B cell (primary cell): ENCODE data around the gene IL23A. TPM values are rescaled to one million over a fixed set of nuclear protein-coding genes. Genes with fewer than 3 reads are reported as not detected.

Experiments
- ATAC-seq: fragments of 200-7000 bp; cut with Tn5 transposase; one replicate; pipeline ENCODE4 v1.10.0; 2021; ENCODE audit warnings: low read depth, mild to moderate bottlenecking, moderate number of reproducible peaks, moderate library complexity
- CTCF ChIA-PET: fragments of 350-600 bp; sonication (Branson Sonifier 250); formaldehyde crosslinking; loops from one replicate; lab custom pipeline; 2021; ENCODE audit warnings: antibody characterized with exemption, inconsistent platforms; lab: Charles Lee
- POLR2A ChIA-PET: fragments of 350-600 bp; sonication (Branson Sonifier 250); formaldehyde crosslinking; loops from one replicate; lab custom pipeline; 2021; ENCODE audit warnings: antibody characterized with exemption; lab: Charles Lee
- DNase-seq: peaks from one replicate; pipeline ENCODE4 v3.0.0; 2013
- H2AFZ ChIP-seq: 2 replicates; pipeline ENCODE4 v1.6.1; 2012; ENCODE audit warnings: mild to moderate bottlenecking, low read depth, low read length; ENCODE audit not compliant: insufficient read depth, poor library complexity, severe bottlenecking
- H3K27ac ChIP-seq, 2 donors: 1 replicate in 1 of 2; 2 replicates in 1 of 2; pipeline ENCODE4 v1.5.1; 2012 to 2013; ENCODE audit warnings: low read length in 2 of 2, mild to moderate bottlenecking in 2 of 2, moderate library complexity in 1 of 2
- H3K27me3 ChIP-seq, 4 experiments: fragments of 200-600 bp in 1 of 4; sonication (generic) in 1 of 4; replicated peaks in 1 of 4; 1 replicate in 2 of 4; 2 replicates in 2 of 4; pipeline versions ENCODE4 v1.6.1 to v1.7.0; 2013 to 2016; ENCODE audit warnings: low read length in 3 of 4, mild to moderate bottlenecking in 2 of 4, mixed read lengths in 1 of 4, moderate library complexity in 1 of 4; ENCODE audit not compliant: insufficient read depth in 4 of 4, control insufficient read depth in 3 of 4; ENCODE audit errors: control extremely low read depth in 1 of 4
- H3K36me3 ChIP-seq, 2 experiments: replicated peaks in 1 of 2; 1 replicate in 1 of 2; 2 replicates in 1 of 2; pipeline versions ENCODE4 v1.6.1 to v1.7.1; 2013; ENCODE audit warnings: low read length in 1 of 2; ENCODE audit not compliant: insufficient read depth in 2 of 2, control insufficient read depth in 1 of 2; ENCODE audit errors: control extremely low read depth in 1 of 2, extremely low read depth in 1 of 2
- H3K4me1 ChIP-seq, 2 donors: fragments of 200-600 bp in 1 of 2; sonication (generic) in 1 of 2; 1 replicate in 1 of 2; 2 replicates in 1 of 2; pipeline versions ENCODE4 v1.5.1 to v1.6.1; 2013 to 2017; ENCODE audit warnings: low read length in 2 of 2; ENCODE audit not compliant: control insufficient read depth in 2 of 2, insufficient read depth in 2 of 2
- H3K4me2 ChIP-seq: replicated peaks from 2 replicates; pipeline ENCODE3; 2012; ENCODE audit warnings: mild to moderate bottlenecking, low read depth, low read length; ENCODE audit not compliant: poor library complexity, severe bottlenecking
- H3K4me3 ChIP-seq, 5 experiments: fragments of 200-600 bp in 1 of 5; sonication (generic) in 1 of 5; 1 replicate in 3 of 5; 2 replicates in 2 of 5; pipeline versions ENCODE4 v1.5.1 to v1.7.0; 2011 to 2016; ENCODE audit warnings: low read length in 4 of 5, mild to moderate bottlenecking in 4 of 5, low read depth in 2 of 5, control low read depth in 1 of 5, moderate library complexity in 1 of 5; ENCODE audit not compliant: insufficient read depth in 1 of 5; ENCODE audit errors: control extremely low read depth in 1 of 5, extremely low read depth in 1 of 5
- H3K79me2 ChIP-seq: fragments of 200-600 bp; sonication (generic); one replicate; pipeline ENCODE4 v1.6.0; 2016; ENCODE audit warnings: low read length; ENCODE audit not compliant: control insufficient read depth, insufficient read depth
- H3K9ac ChIP-seq: fragments of 200-600 bp; sonication (generic); 2 replicates; pipeline ENCODE4 v1.6.1; 2017; ENCODE audit warnings: mild to moderate bottlenecking, low read length, moderate library complexity
- H3K9me3 ChIP-seq, 3 donors: one replicate each; pipeline versions ENCODE4 v1.6.1 to v1.7.1; 2013; ENCODE audit warnings: low read length in 2 of 3; ENCODE audit not compliant: control insufficient read depth in 2 of 3, insufficient read depth in 1 of 3; ENCODE audit errors: control extremely low read depth in 1 of 3
- H4K20me1 ChIP-seq: 2 replicates; pipeline ENCODE4 v1.6.0; 2012; ENCODE audit warnings: mild to moderate bottlenecking, low read length; ENCODE audit not compliant: insufficient read depth, control insufficient read depth, poor library complexity, severe bottlenecking
- H3K27ac Mint-ChIP-seq: one replicate; pipeline ENCODE4 v1.8.0; 2021; ENCODE audit warnings: mixed read lengths
- H3K27me3 Mint-ChIP-seq: one replicate; pipeline ENCODE4 v1.8.0; 2021; ENCODE audit warnings: mixed read lengths
- H3K4me1 Mint-ChIP-seq: one replicate; pipeline ENCODE4 v1.8.0; 2021; ENCODE audit warnings: mixed read lengths
- H3K4me3 Mint-ChIP-seq: one replicate; pipeline ENCODE4 v1.8.0; 2021; ENCODE audit warnings: mixed read lengths
- H3K9me3 Mint-ChIP-seq: one replicate; pipeline ENCODE4 v1.8.0; 2022; ENCODE audit warnings: mixed read lengths; ENCODE audit not compliant: insufficient read depth
- CTCF ChIP-seq: fragments of 200-600 bp; IDR thresholded peaks from one replicate; pipeline ENCODE4 v1.8.0; 2022; ENCODE audit warnings: antibody characterized with exemption, mild to moderate bottlenecking
- EZH2 ChIP-seq: IDR thresholded peaks from 2 replicates; pipeline ENCODE4 v1.6.1; 2012; ENCODE audit warnings: borderline replicate concordance, low read depth, mild to moderate bottlenecking, moderate library complexity, low read length; ENCODE audit not compliant: insufficient read depth, poor library complexity, severe bottlenecking
- WGBS: methylation state at CpG from one replicate; pipeline ENCODE4 v1.1.5; 2013; ENCODE audit warnings: missing lambda C conversion rate; ENCODE audit not compliant: insufficient coverage; 5-methylcytosine and 5-hydroxymethylcytosine counted together
- intact Hi-C: fragments of 100-400 bp; cut with micrococcal nuclease; formaldehyde crosslinking; loops from one replicate; pipeline ENCODE4 v1.10.0; 2022
- polyA plus RNA-seq: library from polyadenylated mRNA; depleted of rRNA; stranded (reverse); fragments of >200 nt; gene quantifications from 2 replicates; pipeline ENCODE4 v1.2.3, GENCODE V29; 2012
- total RNA-seq, 2 donors: library from RNA; stranded (reverse); fragments of 120-200 nt in 1 of 2; gene quantifications; 1 replicate in 1 of 2; 2 replicates in 1 of 2; pipeline versions ENCODE4 v1.2.3 to v1.2.4, GENCODE V29; 2013 to 2022

IL23A gene
- total and polyA plus RNA-seq, 2 donors (not counting 1 experiment from before 2014, with no cell fraction given), result 20.5 to 32.6 TPM

GRCh38 chr12:56333197-56333678 is 5.4 kb upstream of the IL23A start:
- intact Hi-C loops, result loop anchor here (1.0 kb wide), 1 partner anchor 135 kb away; the partner anchor contains the start of gene SPRYD4

More at GRCh38 chr12:56333197-56333678, 5.4 kb upstream of the IL23A start:
- no CpG with 5 or more reads among the region's 8 CpGs for WGBS
- Mint-ChIP-seq H3K4me3 (peak overlapping the region; percentile 99), H3K9me3 (no peaks in the 10 kb centered on the region), H3K27ac (peak overlapping the region; percentile 100), H3K27me3 (no peaks in the 10 kb centered on the region), H3K4me1 (peaks cover 46% of the 10 kb centered on the region)
- TF ChIP-seq EZH2 (no peak), CTCF (no peak)
- ChIA-PET CTCF (interaction anchor here (0.6 to 7.6 kb wide), 7 partner anchors 17 to 353 kb away, joined by 3 to 45 read pairs (median 7); partner anchors contain the start of genes CNPY2 and STAT2), POLR2A (interaction anchor here (0.8 to 2.5 kb wide), 7 partner anchors 9 to 135 kb away, joined by 6 to 24 read pairs (median 10); partner anchors contain the start of genes CNPY2 and STAT2)
- peak overlapping the region; percentile 86 for H3K4me2 ChIP-seq
- peak overlapping the region; percentile 94 to 100 for H3K27ac ChIP-seq
- H3K9ac ChIP-seq, result peak overlapping the region; percentile 95
- DNase-seq, result no peak
- ATAC-seq, result peak; percentile 5
- peaks cover 18% of the 10 kb centered on the region for H3K79me2 ChIP-seq
- no peaks in the 10 kb centered on the region for H4K20me1 ChIP-seq
- no peaks in the 10 kb centered on the region for H3K27me3 ChIP-seq
- peaks cover 0 to 1% of the 10 kb centered on the region in 2 experiments for H3K36me3 ChIP-seq
- peaks cover 30 to 37% of the 10 kb centered on the region in 2 donors for H3K4me1 ChIP-seq
- no peaks in the 10 kb centered on the region for H3K9me3 ChIP-seq
- H3K4me3 ChIP-seq, result peak overlapping the region; percentile 63 to 88 (median 80)
- H2AFZ ChIP-seq, result peak overlapping the region; percentile 93
